ENCODE measurements around the gene CRYZL1.
"Not testable (repeated sequence)": the region's sequence is repeated elsewhere in the genome, so short reads cannot be mapped to it uniquely, and the experiment has no call there.

CRYZL1 gene

DNA sequence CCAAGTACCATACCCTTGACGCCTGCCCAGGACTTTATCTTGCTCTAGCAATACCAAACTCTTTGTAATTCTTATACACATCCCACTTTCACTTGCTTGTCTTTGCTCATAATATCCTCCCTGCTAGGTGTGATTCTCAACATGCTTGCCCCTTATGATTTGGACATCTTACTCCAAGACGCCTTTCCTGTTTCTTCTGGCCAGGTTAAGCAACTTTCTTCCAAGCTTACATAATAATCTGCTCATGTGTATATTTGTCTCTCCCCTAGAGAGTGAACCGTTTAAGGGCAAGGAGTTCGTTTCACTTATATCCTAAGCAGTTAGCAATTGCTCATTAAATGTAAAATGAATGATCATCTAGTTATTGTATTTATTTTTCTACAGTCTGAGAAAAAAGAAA lies 21.8 kb downstream of the CRYZL1 start:
- no peak for DNase-seq (ENCODE audit: low read depth)
- H3K4me3 ChIP-seq (ENCODE audit: control insufficient read depth, low read depth, low read length), result no peak overlapping the region
- TF ChIP-seq, protein P1, sequence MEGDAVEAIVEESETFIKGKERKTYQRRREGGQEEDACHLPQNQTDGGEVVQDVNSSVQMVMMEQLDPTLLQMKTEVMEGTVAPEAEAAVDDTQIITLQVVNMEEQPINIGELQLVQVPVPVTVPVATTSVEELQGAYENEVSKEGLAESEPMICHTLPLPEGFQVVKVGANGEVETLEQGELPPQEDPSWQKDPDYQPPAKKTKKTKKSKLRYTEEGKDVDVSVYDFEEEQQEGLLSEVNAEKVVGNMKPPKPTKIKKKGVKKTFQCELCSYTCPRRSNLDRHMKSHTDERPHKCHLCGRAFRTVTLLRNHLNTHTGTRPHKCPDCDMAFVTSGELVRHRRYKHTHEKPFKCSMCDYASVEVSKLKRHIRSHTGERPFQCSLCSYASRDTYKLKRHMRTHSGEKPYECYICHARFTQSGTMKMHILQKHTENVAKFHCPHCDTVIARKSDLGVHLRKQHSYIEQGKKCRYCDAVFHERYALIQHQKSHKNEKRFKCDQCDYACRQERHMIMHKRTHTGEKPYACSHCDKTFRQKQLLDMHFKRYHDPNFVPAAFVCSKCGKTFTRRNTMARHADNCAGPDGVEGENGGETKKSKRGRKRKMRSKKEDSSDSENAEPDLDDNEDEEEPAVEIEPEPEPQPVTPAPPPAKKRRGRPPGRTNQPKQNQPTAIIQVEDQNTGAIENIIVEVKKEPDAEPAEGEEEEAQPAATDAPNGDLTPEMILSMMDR (IDR thresholded peaks at IDR 0.05; ENCODE audit: control insufficient read depth, insufficient read depth, low read depth, low read length, missing control alignments), result no peak

DNA sequence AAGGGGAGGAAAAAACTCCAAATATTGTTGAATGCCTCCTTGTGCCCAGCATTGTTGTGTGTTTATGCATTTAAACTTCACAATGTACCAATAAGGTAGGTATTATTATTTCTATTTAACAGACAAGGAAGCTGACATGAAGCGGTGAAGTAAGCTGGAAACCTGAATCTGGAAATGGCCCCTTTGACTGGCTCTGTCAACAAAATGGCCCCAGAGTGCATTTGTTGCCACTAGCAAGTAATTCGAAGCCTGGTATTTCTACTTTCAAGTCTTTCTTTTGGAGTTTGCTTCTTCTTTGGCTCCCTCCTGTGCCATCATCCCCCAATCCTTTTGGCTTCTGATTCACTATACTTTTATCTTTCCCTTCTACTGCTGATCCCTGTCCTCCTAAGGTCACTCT lies 23.1 kb downstream of the CRYZL1 start:
- no peak for DNase-seq (ENCODE audit: low read depth)
- H3K4me3 ChIP-seq (ENCODE audit: control insufficient read depth, low read depth, low read length), result no peak overlapping the region
- TF ChIP-seq, protein P1 (IDR thresholded peaks at IDR 0.05; ENCODE audit: control insufficient read depth, insufficient read depth, low read depth, low read length, missing control alignments), result no peak

DNA sequence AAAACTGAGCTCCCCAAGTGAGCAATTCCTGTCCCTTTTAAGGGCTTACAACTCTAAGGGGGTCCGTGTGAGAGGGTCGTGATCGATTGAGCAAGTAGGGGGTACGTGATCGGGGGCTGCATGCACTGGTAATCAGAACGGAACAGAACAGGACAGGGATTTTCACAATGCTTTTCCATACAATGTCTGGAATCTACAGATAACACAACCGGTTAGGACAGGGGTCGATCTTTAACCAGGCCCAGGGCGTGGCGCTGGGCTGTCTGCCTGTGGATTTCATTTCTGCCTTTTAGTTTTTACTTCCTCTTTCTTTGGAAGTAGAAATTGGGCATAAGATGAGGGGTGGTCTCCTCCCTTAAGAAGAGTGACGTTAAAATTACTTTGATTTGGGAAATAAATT lies 24.0 kb downstream of the CRYZL1 start:
- H3K4me3 ChIP-seq (ENCODE audit: control insufficient read depth, low read depth, low read length); DNase-seq (ENCODE audit: low read depth): not testable (repeated sequence)

DNA sequence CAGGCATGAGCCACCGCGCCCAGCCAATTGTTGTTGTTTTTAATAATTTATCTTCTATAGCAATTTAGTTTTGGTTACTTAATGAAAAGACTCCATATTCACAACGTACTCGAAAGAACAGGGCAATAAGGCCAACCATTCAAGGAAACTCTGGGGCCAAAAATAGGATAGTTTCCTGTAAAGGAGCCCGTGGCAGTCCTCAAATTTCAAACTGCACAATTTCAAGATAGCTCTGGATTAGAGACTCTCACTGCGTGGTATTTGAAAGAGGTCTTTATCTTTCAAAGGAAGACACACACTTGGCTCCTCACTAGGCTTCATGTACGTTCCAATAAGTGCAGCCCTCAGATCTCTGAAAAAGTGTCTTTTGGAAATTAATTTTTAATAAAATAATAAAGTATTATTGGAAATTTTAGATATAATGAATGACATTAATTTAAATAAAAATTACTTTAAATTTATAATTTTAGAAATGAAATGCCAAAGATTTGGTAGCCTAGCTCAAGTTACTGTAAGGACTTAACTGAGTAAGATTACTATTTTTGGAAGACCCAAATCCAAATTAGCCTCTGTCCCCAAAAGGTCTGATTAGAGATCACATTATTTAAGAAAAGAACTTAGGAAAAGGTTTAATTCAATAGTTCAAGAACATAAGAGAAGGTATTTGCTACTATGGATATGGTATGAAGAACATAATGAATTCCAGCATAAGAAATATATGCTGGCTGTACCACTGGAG lies 30.4 kb downstream of the CRYZL1 start:
- TF ChIP-seq, protein P1 (IDR thresholded peaks at IDR 0.05; ENCODE audit: control insufficient read depth, insufficient read depth, low read depth, low read length, missing control alignments), result no peak
- H3K4me3 ChIP-seq (ENCODE audit: control insufficient read depth, low read depth, low read length), result no peak overlapping the region
- DNase-seq (ENCODE audit: low read depth), result no peak

DNA sequence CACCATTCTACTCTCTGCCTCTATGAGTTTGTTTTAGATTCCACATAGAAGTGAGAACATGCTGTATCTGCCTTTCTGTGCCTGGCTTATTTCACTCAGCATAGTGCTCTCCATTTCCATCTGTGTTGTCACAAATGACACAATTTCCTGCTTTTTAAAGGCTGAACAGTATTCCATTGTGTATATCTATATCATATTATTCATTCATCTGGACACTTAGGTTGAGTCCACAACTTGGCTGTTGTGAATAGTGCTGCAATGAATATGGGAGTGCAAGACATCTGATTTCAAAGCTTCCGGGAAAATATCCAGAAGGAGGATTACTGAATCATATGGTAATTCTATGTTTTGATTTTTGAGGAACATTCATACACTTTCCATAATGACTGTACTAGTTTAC lies 33.0 kb downstream of the CRYZL1 start:
- no peak overlapping the region for H3K4me3 ChIP-seq (ENCODE audit: control insufficient read depth, low read depth, low read length)
- TF ChIP-seq, protein P1 (IDR thresholded peaks at IDR 0.05; ENCODE audit: control insufficient read depth, insufficient read depth, low read depth, low read length, missing control alignments), result no peak
- DNase-seq (ENCODE audit: low read depth), result no peak

DNA sequence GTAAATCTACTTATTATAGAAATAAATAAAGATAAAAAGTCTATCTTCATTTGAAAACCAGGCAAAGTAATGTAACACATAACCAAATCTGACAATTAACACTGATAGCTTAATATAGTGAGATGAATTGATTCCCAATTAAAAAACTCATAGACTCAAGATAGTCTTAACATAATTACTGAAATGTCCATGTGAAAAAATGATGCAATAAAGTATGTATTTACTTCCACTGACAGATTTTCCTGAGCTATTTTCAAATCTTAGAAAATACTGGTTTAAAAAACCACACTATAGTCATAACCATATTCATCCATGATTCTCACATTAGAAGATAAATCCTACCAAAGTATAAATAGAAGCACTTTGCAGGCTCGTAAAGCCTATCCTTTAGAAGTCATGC lies 43.5 kb downstream of the CRYZL1 start:
- TF ChIP-seq, protein P1 (IDR thresholded peaks at IDR 0.05; ENCODE audit: control insufficient read depth, insufficient read depth, low read depth, low read length, missing control alignments), result no peak
- DNase-seq (ENCODE audit: low read depth), result no peak
- H3K4me3 ChIP-seq (ENCODE audit: control insufficient read depth, low read depth, low read length), result no peak overlapping the region

DNA sequence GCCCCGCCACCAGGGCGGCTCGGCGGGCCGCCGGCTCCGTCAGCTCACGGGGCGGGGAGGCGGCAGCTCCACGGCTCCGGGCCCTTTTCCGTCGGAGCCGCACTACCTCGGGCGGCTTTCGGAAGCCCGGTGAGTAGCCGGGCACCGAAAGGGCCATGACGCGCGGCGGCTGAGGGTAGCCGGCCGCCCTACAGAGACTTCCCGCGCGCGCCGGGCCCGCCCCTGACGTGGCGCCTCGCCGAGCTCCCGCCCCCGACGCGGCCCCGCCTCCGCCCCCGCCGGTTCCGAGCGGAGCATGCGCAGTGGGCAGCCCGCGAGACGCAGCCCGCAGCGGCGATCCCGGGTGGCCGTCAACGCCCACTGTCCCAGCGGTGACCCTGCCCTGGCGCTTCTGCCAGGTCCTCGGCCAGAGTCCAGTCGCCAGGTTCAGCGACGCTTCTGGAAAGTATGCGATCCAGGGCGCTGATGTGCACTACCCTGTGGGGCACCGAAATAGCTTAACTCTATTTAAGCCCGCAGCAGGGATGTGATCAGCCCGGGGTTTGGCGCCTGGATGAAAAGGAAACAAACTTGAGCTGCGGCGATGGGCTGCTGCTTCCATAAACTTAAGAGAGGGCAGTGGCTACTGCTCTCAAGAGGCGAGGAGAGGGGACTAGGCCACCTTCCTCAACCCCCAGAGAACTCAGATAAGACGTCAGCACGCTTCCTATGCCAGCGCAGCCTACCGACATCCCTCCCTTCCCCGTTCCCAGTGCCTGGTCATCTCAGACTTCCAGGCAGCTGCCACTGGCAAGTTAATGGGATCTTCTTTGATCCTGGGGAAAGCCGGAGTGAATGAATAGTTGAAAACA lies 52.8 kb downstream of the CRYZL1 start, which contains the start of gene DONSON:
DONSON (minus strand) TSS at position 200 of the 851 bp plus-strand sequence; CDS start at position 157, 43 bp downstream.
- peak within 1 kb of the TSS; percentile 76 for H3K4me3 ChIP-seq (ENCODE audit: control insufficient read depth, low read depth, low read length)
- DNase-seq (ENCODE audit: low read depth), result peak; percentile 29

More for the DNA sequence above, 52.8 kb downstream of the CRYZL1 start, which contains the start of gene DONSON:
- TF ChIP-seq, protein P1 (IDR thresholded peaks at IDR 0.05; ENCODE audit: control insufficient read depth, insufficient read depth, low read depth, low read length, missing control alignments), result no peak

Measured in AG09309 (cell line).